Muscle layer of colon (tissue), 2 donors: Measurements from ENCODE around the gene MRGPRD.
A peak's percentile ranks its signal among the peaks of the same experiment; 100 is the strongest.

ENCODE experiments used
- H3K27ac ChIP-seq: one replicate; pipeline ENCODE4 v1.7.0; 2013; ENCODE audit warnings: low read depth, mild to moderate bottlenecking, low read length, moderate library complexity
- H3K27me3 ChIP-seq, 2 donors: one replicate each; pipeline ENCODE4 v1.7.0; 2013; ENCODE audit warnings: low read length in 2 of 2, mild to moderate bottlenecking in 2 of 2; ENCODE audit not compliant: insufficient read depth in 2 of 2, control insufficient read depth in 1 of 2
- H3K36me3 ChIP-seq: one replicate; pipeline ENCODE4 v1.7.0; 2013; ENCODE audit warnings: mild to moderate bottlenecking, low read length; ENCODE audit not compliant: insufficient read depth
- H3K4me1 ChIP-seq: one replicate; pipeline ENCODE4 v1.7.0; 2013; ENCODE audit warnings: mild to moderate bottlenecking, low read length; ENCODE audit not compliant: insufficient read depth
- H3K4me3 ChIP-seq, 2 donors: one replicate each; pipeline ENCODE4 v1.7.0; 2013; ENCODE audit warnings: low read length in 2 of 2, low read depth in 1 of 2, mild to moderate bottlenecking in 1 of 2, moderate library complexity in 1 of 2
- H3K9ac ChIP-seq: one replicate; pipeline ENCODE4 v1.7.0; 2013; ENCODE audit warnings: low read length
- H3K9me3 ChIP-seq: one replicate; pipeline ENCODE4 v1.7.0; 2013; ENCODE audit warnings: mild to moderate bottlenecking, low read length
- donor health status: abdominal sarcoma.
- donor health status: Adenocarcinoma of cecum.

Gene MRGPRD

DNA sequence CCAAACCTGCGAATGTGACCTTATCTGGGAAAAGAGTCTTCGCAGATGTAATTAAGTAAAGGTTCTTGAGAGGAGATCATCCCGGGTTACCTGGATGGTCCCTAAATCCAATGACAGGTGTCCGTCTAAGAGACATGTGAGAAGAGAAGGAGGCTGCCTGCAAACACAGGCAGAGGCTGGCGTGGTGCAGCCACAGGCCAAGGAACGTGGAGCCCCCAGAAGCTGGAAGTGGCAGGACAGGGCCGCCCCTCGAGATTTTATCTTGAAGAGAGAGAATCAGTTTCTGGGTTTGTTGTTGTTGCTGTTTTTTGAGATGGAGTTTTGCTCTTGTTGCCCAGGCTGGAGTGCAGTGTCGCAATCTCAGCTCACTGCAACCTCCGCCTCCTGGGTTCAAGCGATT lies 33.6 kb downstream of the MRGPRD start:
- no peaks in the 10 kb centered on the region for H3K9me3 ChIP-seq
- no peaks in the 10 kb centered on the region for H3K27me3 ChIP-seq
- peak overlapping the region; percentile 94 for H3K27ac ChIP-seq
- peak overlapping the region; percentile 75 for H3K9ac ChIP-seq
- peaks cover 55% of the 10 kb centered on the region for H3K4me1 ChIP-seq
- peak overlapping the region in 1 of 2 donors; percentile 25 for H3K4me3 ChIP-seq
- no peaks in the 10 kb centered on the region for H3K36me3 ChIP-seq

DNA sequence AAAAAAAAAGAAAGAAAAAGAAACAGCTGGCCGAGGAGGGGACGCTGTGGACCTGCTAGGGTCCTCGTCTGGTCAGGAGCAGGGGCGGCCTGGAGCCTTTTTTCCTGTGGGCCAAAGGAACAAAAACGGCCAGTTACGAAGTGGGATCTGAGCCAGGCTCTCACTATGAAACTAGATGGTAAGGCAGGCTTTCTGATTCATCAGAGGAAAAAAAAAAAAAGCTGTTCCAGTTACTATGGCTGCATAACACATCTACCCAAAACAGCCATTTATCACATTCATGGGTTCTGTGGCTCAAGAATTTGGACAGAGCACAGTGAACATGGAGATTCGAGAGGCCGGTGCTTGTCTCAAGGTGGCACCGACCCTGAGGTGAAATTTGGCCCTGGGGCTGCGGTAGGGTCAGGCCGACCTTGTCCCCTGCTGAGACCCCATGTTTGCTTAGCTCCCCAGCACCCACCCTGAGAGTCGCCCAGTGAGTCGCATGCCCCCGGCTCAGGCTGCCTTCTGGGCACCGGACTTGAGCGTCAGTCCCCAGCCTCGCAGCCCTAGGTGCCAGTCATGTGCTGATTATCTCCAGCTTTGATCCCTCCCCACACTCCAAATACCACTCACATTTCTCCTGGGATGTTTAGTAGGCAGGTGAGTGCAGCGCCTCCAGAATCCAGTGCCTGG lies 34.2 kb downstream of the MRGPRD start:
- Histone ChIP-seq H3K36me3 (no peaks in the 10 kb centered on the region), H3K4me1 (peaks cover 60% of the 10 kb centered on the region), H3K27me3 (no peaks in the 10 kb centered on the region), H3K9ac (peak overlapping the region; percentile 75), H3K4me3 (peak overlapping the region in 1 of 2 donors; percentile 25), H3K27ac (peak overlapping the region; percentile 94), H3K9me3 (no peaks in the 10 kb centered on the region)

DNA sequence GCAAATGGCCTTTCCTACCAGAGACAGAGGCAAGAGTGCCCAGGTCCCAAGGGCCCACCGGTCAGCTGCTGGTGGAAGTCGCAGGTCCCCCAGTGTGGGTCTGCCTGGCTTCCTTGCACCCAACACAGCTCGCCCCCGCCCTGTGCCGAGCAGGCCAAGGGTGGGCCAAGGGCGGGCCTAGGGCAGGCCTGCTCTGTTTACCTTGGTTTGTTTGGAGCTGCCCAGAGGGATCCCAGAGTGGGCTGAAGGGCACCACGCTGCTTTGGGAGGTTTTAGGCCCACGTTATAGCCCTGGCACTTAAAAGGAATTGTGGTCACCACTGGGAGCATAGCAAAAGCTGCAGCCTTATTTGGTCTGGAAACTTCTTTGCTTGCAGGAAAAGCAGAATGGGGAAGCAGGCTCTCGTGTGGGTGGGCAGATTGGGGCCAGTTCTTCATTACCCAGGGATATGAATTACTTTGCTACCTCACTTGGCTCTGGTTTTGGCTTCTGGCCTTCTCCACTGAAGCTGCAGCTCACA lies 38.0 kb downstream of the MRGPRD start:
- Histone ChIP-seq H3K9me3 (no peaks in the 10 kb centered on the region), H3K27ac (peak overlapping the region; percentile 90), H3K27me3 (no peaks in the 10 kb centered on the region), H3K4me3 (no peak overlapping the region), H3K9ac (peak overlapping the region; percentile 58), H3K4me1 (peaks cover 74% of the 10 kb centered on the region), H3K36me3 (peaks cover 32% of the 10 kb centered on the region)

DNA sequence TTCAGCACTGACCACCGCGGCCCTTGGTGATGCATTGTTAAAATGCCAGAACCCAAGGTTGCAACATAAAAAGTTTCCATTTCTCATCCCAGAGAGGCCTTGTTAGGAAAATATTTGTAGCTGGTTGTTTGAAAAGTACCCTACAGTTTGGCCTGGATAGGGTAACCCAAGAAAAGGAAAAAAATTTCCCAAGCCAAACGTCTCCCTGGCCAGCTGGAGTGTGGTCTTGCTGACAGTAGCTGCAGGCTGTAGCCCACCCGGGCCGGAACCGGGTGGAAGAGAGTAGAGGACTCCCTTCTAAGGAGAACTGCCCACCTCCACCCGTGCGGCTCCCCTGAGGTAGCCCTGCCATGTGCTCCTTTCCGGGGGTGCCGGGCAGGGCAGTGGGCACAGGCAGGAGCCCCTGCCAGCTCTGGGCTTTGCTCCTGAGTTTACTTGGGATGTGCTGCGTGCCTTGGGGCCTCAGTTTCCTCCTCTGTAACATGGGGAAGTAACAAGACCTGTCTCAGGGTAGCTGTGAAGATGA lies 38.6 kb downstream of the MRGPRD start:
- Histone ChIP-seq H3K4me3 (no peak overlapping the region), H3K27me3 (no peaks in the 10 kb centered on the region), H3K27ac (peak overlapping the region; percentile 90), H3K4me1 (peaks cover 74% of the 10 kb centered on the region), H3K9ac (peak overlapping the region; percentile 58), H3K9me3 (no peaks in the 10 kb centered on the region), H3K36me3 (peaks cover 39% of the 10 kb centered on the region)

- Histone ChIP-seq H3K9ac (peak overlapping the region; percentile 58), H3K9me3 (no peaks in the 10 kb centered on the region), H3K4me3 (no peak overlapping the region), H3K27me3 (no peaks in the 10 kb centered on the region), H3K4me1 (peaks cover 74% of the 10 kb centered on the region), H3K27ac (peak overlapping the region; percentile 90), H3K36me3 (peaks cover 45% of the 10 kb centered on the region)
These were observed 39.3 kb downstream of the MRGPRD start for GRCh38 chr11:68941324-68942094.

DNA sequence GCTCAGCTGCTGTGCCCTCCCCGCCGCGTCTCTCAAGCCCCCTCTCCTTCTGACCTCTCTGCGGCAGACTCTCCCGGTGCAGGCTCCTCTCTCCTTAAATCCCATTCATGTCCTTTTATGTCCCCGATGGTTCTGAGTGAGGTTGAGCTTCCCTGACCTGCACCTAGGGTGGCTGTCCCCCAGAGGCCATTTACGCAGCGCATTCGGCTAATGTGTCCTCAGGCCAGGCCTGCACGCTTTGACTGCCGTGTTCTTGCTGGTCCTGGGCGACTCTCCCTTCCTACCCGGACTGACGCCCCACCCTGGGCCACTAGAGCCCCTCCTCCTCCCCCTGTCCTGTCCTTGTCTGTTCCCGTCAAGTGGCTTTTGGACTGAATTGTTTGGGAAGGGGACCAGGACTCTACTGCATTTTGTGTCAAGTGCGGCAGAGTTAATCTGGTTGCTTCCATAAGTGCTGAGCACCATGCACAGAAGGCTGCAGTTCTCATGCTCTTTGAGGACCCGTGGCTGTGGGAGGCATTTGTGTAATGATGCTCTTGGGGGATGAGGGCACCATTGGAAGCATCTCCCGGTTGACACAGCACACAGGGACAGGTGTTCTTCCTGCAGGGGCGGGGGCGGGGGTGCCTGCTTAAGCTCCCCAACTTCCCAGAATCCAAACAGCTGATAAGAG lies 40.0 kb downstream of the MRGPRD start:
- no peak overlapping the region for H3K4me3 ChIP-seq
- H3K36me3 ChIP-seq: peaks cover 51% of the 10 kb centered on the region
- peak overlapping the region; percentile 90 for H3K27ac ChIP-seq
- peak overlapping the region; percentile 9 for H3K9ac ChIP-seq
- no peaks in the 10 kb centered on the region for H3K9me3 ChIP-seq
- peaks cover 75% of the 10 kb centered on the region for H3K4me1 ChIP-seq
- H3K27me3 ChIP-seq: no peaks in the 10 kb centered on the region

GRCh38 chr11:68939583-68940555 lies 40.9 kb downstream of the MRGPRD start:
- no peaks in the 10 kb centered on the region for H3K9me3 ChIP-seq
- no peaks in the 10 kb centered on the region for H3K27me3 ChIP-seq

DNA sequence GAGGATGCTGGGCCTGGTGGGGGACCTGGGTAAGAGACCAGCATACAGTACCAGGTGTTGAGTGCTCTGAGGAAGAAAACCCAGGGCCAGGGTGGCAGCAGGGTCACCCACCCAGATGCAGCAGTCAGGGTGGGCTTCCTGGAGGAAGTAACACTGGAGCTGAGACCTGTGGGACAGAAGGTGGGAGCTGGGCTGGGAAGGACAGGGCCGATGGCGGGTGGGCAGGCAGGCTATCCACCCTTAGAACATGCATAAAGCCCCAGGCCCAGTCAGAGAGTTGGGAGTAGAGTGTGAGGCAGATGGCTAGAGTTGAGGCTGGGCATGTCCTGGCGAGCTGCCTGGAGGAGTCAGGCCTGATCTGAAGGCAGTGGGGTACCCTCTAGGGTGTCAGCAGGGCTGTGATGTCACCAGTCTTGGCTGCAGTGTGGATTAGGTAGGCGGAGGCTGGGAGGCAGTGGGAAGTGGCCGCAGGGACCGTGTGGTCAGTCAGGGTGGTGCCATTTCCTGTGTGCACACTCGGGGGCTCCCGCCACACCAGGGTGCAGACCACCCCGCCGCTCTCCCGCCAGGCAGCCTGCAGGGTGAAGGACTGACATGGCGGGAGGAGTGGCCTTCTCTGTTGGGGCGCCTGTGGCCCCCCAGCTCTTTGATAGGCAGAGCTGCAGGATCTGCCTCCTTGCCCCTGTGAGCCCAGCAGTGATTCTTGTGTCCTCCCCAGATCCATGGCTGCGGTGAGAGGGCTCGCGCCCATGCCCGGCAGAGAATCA lies 41.8 kb downstream of the MRGPRD start:
- Histone ChIP-seq H3K4me1 (peaks cover 79% of the 10 kb centered on the region), H3K9me3 (no peaks in the 10 kb centered on the region), H3K4me3 (no peak overlapping the region), H3K36me3 (peaks cover 65% of the 10 kb centered on the region), H3K27me3 (no peaks in the 10 kb centered on the region), H3K9ac (no peak overlapping the region), H3K27ac (peak overlapping the region; percentile 61)

More at GRCh38 chr11:68939583-68940555, 40.9 kb downstream of the MRGPRD start:
- H3K4me1 ChIP-seq: peaks cover 79% of the 10 kb centered on the region
- peak overlapping the region; percentile 64 for H3K27ac ChIP-seq
- peaks cover 58% of the 10 kb centered on the region for H3K36me3 ChIP-seq
- no peak overlapping the region for H3K4me3 ChIP-seq
- no peak overlapping the region for H3K9ac ChIP-seq

- Histone ChIP-seq H3K27me3 (no peaks in the 10 kb centered on the region), H3K4me1 (peaks cover 79% of the 10 kb centered on the region), H3K36me3 (peaks cover 67% of the 10 kb centered on the region), H3K9ac (no peak overlapping the region), H3K9me3 (no peaks in the 10 kb centered on the region), H3K4me3 (no peak overlapping the region), H3K27ac (peak overlapping the region; percentile 54)
These were observed 42.7 kb downstream of the MRGPRD start for GRCh38 chr11:68938088-68938487.
